CD4-positive, alpha-beta T cell treated with Interleukin-1 beta for 1 hour (primary cell): ENCODE results near the gene VNN1.
"Not testable (repeated sequence)": the region's sequence is repeated elsewhere in the genome, so short reads cannot be mapped to it uniquely, and the experiment has no call there.

Source experiments
- DNase-seq, 2 donors: peaks; one replicate each; pipeline ENCODE4 v3.0.0-alpha.2; 2020 to 2022

VNN1 gene

DNA sequence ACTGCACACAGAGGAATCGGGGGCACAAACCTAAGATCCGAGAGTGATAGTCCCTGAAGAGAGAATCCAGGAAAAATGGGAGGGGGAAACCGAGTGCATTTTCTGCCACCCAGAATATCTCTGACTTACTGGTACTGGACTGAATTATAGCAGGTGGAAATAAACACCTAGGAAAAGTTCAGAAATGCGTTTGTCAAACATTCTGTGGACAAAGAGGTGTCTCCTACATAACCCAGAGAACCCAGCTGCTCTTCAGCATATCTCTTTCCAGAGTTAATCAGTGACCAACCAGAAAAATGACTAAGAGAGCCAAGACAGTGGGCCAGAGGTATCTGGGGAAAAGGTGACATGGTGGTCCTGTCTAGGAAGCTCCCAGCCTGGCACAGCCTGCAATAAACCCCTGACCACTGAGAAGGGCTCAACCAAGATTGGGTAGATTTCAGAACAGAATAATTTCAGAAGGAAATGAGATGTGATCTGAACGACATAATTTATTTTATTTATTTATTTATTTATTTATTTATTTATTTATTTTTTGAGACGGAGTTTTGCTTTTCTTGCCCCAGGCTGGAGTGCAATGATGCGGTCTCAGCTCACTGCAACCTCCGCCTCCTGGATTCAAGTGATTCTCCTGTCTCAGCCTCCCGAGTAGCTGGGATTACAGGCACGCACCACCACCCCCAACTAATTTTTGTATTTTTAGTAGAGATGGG, 6.0 kb upstream of the VNN1 start:
- DNase-seq: no peak

DNA sequence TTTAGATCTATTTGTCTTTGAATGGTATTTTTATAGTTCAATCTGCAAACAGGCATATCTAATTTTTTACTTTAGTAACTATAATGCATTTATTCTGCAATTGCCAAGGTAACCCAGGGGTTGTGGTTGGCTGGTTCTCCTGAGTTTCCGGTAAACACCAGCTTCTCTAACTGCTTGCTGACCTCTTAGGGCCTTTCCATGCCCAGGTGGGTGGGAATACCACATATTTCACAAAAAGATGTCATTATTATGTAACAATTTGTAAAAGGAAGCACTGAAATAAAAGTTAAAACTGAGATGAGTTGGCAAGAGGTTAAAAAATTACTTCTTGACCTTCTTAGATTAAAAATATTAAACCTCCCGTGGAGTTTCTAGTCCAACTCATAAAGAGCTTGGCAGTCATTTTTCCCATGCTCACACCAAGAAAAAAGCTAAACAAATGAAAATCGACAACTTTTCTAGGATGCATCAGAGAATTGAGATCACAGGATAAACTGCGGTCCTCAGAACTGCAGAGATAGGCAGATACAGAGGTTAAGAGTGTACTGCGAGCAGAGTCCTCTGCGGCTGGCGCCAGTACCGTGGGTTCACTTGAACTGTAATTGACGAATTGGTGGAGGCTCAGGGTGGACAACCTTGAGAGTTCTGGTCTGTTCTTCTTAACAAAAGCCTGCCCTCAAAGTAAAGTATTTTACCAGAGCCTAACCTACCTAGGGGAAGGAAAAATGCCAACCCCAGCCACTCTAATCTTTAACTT, 2.2 kb upstream of the VNN1 start:
- no peak for DNase-seq

DNA sequence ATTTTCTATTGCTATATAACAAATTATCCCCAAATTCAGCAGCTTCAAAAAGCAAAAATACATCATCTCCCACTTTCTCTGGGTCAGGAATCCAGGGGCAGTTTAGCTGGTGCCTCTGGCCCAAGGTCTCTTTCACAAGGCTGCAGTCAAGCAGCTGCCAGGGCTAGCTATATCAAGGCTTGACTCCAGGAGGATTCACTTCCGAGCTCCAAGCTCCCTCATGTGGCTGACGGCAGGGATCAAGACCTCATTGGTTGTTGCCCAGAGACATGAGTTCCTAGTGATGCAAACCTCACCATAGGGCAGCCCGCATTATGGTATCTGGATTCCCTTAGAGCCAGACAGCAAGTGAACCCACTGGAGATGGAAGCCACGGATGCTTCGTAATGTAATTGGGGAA, 1.3 kb upstream of the VNN1 start:
- DNase-seq: no peak

DNA sequence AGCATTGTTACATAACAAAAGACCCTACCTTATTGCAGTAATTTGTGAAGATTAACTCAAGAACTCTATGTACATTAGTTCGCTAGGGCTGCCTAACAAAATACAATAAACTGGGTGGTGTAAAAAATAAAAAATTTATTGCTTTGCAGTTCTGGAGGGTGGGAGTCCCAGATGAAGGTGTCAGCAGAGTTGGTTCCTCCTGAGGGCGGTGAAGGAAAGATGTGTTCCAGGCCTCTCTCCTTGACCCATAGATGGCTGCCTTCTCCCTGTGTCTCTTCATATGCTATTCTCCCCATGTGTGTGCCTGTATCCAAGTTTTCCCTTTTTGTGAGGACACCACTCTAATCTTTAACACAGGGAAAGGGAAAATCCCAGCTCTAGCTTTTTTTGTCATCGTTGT, 305 bp upstream of the VNN1 start:
- no peak for DNase-seq

DNA sequence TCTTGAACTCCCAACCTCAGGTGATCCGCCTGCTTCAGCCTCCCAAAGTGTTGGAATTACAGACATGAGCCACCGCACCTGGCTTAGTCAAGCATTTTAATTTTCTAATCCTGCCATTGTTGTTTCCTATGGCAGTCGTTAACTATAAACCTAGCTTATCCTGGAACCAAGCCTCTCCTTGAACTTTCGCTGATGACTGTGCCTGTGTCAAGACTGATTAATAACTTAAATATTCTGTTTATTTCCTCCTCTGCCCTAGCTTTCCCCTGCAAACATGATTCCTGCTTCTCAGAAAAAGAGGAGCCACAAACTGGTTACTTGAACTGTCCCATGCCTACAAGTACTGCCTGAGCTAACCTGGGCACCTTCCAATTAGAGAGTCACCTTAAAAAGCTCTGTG, 1.5 kb downstream of the VNN1 start:
- DNase-seq: no peak

DNA sequence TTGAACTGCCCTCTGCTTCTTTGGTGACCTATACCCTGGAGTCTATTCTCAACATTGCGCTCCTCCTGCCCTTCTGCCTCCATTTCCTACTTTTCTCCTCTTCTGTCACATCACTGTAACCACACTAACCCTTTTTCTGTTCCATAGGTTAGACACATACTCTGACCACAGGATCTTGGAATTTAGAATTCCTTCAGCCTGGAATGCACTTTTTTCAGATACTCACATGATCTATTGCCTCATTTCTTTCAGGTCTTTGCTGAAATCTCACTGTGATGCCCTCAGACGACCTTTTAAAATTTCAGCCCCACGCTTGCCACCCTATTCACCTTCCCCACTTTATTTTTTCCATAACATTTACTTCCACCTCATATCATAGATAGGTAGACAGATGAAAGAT, 5.1 kb downstream of the VNN1 start:
- no peak for DNase-seq

DNA sequence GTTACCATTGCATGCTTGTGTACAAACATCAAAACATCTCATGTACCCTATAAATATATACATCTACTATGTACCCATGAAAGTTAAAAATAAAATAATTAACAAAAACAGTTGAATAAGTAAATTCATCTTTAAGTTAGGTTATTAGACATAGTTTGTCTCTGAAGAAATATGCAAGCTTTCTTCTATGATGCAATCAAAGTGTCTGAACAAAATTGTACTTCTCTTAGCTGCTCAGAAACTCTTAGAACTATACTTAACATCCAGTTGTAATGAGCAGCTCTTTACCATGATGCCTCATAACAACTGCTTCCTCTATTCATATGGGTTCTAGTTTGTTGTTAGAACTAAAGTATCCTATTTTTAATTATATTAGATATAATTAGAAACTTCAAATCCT, 5.9 kb downstream of the VNN1 start:
- DNase-seq: no peak

DNA sequence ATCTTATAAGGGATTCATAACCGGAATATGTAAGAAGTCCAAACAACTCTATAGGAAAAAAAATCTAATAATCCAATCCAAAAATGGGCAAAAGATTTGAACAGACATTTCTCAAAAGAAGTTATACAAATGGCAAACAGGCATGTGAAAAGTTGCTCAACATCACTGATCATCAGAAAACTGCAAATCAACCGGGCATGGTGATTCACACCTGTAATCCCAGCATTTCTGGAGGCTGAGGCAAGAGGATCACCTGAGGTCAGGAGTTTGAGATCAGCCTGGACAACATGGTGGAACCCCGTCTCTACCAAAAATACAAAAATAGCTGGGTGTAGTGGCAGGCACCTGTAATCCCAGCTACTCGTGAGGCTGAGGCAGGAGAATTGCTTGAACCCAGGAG, 7.1 kb downstream of the VNN1 start:
- DNase-seq: not testable (repeated sequence)

DNA sequence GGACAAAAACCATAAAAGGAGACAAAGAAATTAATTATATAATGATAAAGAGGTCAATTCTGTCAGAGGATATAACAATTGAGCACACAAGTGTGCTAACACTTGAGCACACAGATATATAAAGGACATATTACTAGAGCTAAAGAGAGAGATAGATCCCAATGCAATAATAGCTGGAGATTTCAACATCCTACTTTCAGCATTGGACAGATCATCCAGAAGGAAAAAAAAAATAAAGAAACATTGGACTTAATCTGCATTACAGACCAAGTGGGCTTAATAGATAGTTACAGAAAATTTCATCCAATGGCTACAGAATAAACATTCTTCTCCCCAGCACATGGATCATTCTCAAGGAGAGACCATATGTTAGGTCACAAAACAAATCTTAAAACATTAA, 9.9 kb downstream of the VNN1 start:
- no peak for DNase-seq

DNA sequence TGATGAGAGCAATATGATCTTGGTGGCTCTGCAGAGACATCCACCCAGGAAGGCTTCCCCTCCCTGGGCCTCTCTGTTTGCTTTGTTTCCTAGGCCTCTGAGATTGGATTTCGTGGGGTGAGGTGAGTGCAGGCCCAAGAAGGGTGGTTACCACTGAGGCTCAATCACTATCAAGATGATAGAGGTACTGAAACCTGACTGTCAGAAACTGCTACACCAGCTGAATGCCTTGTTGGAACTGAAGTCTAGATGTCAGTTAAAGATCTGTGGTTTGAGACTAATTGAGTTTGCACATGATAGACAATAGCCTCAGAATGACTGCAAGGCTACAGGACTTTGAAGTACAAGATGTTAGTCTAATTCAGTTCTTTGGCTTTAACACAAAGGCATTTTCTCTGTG, 15.2 kb downstream of the VNN1 start:
- DNase-seq: no peak

DNA sequence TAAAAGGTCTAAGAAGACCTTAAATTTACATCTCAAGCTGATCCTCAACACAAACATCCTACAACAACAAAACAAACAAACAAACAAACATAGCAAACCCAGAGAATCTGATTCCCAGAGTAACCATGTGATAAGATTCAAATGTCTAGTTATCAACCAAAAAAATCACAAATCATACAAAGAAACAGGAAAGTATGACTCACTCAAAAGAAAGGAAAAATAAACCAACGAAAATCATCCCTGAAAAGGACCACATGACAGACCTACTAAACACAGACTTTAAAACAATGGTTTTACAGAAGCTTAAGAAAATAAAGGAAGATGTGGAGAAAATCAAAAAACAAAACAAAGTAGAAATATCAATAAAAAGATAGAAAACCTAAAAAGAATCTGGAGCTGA, 18.1 kb downstream of the VNN1 start:
- DNase-seq: no peak

DNA sequence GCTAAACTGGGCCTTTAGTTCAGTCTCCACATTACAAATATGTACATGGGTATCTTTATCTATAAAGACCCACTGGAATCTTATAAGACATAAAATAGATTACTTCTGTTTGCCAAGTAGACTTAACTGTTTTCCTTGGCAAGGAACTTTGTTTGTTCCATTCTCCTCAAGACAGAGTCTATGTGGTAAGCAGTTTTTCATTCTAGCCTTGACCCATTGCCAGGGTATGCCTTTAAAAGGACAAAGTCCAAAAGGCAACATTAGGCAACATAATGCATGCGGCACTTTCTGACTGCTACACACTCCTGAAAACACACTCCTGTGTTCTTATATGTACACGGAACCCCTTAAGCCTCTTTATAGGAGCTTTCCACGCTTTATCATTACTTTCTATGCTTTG, 20.4 kb downstream of the VNN1 start:
- no peak for DNase-seq

DNA sequence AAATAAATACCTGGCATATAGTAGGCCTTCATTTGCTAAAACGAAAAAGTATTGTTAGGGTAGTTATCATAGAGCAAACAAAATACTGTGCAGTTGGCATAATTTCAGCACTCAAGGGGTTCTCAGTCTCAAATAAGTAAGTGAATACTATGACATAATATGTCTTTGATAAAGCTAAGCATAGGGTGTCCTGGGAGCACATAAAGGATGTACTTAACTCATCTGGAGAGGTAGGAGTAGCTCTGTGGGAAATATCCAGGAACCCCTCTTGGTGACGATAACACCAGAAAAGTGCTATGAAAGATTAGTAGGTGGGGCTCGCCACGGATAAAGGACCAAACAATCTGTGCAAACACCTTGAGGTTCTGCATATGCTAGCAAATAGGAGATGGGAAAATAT, 23.2 kb downstream of the VNN1 start:
- DNase-seq: no peak

DNA sequence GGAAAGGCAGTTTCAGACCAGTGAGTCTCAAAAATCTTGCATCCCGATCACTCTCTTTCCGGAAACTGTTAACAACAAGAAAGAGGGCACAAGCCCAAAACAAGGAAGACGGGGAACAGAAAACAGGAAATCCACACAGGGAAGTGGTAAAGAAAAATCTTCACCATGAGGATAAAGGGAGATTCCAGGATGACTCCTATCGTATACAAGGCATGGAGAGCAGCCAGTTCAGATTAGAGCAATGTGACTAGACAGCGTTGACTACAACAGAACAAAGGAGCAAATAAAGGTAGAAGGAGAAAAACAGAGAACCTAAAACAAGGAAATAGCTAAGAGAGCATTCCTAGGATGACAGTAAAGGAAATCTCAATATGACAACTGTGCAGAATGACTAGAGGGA, 26.5 kb downstream of the VNN1 start:
- DNase-seq: no peak

DNA sequence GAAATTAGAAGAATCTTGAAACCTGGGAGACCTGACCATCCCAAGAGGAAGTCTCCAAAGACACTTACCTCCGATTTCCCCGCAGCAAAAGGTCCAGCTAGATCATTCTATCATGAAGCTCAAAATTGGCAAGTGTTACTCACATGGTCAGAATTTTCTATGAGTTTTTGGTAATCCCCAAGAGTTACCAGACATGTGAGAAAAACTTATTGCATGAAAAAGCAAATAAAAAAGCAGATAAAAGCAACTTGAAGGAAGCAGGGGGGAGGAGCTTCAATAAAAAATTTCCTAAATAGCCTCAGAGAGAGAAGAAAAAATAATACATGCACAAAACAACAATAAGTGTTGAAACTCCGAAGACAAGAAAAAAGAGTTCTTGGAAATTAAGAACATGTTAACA, 27.3 kb downstream of the VNN1 start:
- no peak for DNase-seq

DNA sequence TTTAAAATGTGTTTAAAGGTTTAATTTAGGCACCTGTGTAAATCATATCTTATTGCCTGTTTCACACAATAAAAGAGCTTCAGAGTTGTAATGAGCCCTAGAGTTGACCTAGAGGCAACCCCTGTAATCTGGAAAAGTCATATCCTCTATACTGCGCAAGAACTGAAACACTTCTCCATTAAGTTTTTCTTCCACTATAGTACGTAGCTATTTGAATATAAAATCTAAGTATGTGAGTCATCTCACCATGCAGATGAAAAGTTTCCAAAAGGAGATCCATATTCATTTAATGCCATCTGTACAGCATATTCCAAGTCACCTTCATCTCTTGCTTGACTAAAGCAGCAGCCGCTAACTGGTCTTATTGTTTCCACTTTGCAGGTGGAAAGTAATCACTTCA, 28.8 kb downstream of the VNN1 start:
- DNase-seq: no peak

DNA sequence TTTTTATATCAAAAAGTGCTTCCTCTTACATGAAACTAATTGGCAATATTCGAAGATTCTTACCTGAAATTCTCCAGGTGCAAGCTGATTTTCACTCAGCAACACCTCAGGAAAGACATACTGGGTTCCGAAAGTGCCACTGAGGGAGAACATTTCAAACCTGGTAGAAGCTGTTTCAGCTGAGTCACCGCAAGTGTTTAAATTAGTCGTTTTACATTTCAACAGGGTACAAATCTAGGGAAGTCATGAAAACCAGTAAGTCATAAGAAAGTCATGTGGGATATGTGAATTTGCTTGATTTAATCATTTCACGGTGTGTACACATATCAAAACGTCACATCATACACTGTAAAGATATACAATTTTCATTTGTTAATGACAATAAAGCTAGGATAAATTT, 29.6 kb downstream of the VNN1 start:
- DNase-seq: no peak

DNA sequence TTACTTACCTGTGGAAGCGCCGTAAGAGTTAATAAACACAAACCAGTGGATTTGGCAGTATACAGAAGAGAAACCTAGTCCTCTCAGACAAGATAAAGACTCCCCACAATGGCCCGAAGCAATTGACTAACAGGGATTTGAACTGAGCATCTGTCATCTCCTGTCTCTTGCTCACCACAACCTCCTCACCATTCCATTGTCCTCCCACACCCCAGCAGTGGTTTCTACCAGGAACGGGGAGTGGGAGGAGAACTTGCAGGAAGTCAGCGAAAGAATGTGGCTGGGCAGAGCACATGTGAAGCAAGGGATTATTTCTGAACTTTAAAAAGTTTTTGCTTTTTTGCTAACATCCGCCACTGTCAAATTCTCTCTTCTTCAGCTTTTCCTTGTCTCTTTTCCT, 30.3 kb downstream of the VNN1 start:
- no peak for DNase-seq

DNA sequence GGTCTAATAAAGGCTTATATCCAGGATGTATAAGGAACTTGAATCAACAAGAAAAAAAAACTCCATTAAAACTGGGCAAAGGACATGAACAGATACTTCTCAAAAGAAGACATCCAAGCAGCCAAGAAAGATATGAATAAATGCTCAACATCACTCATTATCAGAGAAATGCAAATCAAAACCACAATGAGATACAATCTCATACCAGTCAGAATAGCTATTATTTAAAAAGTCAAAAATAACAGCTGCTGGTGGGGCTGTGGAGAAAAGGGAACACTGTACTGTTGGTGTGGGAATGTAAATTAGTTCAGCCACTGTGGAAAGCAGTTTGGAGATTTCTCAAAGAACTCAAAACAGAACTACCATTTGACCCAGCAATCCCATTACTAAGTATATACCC, 34.8 kb downstream of the VNN1 start:
- not testable (repeated sequence) for DNase-seq

DNA sequence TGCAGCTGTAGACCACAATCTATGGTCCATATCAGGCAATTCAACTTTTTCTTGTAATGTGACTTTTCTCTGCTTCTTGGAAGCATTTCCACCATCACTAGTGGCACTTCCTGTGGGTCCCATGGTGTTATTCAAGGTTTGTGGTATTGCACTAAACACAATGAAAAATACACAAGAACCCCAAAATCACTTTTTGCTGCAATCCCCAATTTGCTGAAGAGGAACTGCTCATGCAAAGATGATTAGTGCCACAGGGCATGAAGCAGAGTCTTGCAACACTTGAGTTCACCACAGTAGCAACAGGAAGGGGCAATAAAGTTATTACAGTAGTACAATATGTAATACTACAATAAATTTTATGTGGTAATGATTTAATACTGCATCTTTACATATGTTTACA, 38.1 kb downstream of the VNN1 start:
- DNase-seq: peak in 1 of 2 donors; percentile 11

DNA sequence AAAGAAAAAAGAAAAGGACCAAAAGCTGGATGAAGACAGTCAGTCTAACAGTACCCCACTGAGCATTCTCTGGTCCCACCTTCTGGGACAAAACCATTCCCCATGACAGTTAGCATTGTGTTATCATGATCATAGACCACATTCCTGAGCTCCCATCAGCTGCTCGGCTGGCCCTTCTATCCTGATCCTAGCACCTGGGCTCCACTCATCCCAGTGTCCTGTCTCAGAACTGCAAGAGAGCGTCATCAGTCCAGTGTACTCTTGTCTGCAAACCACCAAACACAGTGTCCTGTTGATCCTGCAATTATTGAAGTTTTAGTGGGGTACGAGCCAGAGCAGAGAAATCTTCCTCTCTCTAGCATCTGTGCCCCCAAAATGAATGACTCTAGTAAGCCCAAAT, 38.9 kb downstream of the VNN1 start:
- DNase-seq: no peak

DNA sequence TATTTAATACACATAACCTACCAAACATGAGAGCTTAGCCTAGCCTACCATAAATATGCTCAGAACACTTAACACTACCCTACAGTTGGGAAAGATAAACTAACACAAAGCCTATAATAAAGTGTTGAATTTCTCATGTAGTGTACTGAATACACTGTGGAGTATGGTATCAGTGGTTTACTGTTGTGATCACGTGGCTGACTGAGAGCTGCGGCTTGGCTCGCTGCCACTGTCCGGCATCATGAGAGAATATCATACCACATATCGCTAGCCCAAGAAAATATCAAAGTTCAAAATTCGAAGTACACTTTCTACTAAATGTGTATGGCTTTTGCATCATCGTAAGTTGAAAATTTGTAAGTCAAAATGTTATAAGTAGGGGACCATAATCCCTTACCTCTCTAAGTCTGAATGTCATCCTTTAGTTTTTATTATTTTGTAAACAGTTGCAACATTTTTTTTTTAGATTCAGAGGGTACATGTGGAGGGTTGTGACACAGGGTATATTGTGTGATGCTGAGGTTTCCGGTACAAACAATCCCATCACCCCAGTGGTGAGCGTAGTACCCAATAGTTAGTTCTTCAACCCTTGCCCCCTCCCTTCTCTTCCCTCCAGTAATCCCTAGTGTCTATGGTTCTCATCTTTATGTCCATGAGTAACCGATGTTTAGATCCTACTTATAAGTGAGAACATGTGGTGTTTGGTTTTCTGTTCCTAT, 40.3 kb downstream of the VNN1 start:
- DNase-seq: no peak

DNA sequence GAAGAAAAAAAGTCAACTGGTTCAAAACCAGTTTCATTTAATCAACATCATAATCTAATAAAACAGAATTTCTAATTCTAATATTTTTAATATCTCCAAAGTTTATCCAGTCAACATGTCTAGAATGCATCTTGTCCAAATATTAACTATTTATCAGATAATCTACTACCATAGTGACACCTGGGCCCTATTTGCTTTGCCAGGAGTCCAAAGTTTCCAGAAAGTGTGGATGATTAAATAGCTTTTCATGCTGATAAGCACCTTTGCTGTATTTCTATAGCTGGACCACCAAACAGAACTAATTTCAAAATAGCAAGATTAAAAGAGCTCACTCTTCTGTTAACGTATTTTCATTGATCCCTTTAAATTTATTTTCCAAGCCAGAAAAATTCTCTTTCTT, 42.6 kb downstream of the VNN1 start:
- no peak for DNase-seq

DNA sequence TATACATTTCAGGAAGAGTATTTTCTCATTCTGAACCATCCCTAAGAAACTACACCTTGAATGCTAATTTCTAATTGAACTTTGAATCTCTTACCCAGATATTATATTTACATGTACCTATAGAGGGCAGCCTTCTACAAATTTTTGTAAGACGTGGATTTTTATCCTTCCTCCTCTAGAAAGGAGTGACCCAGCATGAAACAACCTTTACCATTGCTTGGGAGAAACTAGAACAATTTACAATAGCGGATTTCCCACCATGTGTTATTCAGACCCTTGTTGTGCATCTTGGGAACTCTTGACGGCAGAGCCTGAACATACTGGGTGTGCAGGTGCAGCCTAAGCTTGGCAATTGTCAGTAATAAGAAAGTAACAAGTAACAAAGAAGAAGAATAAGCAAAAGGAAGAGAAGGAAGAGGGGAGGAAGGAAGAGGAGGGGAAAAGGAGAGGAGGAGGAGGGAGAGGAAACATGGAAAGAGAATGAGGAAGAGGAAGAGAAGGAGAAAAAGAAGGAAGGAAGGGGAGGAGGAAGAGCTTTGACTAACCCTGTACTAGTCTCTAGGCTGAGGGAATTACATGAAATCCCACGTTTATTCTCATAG, 44.1 kb downstream of the VNN1 start:
- DNase-seq: peak in 1 of 2 donors; percentile 42
